ENCODE data around the gene TMEM255B.
A peak's percentile ranks its signal among the peaks of the same experiment; 100 is the strongest.
"Not testable (repeated sequence)": the region's sequence is repeated elsewhere in the genome, so short reads cannot be mapped to it uniquely, and the experiment has no call there.

TMEM255B gene

GRCh38 chr13:113830426-113830950, 71.5 kb downstream of the TMEM255B start:
- H3K27me3 ChIP-seq (ENCODE audit: control insufficient read depth in 5 of 5, insufficient read depth in 4 of 5, low read length in 5 of 5); H3K27ac ChIP-seq (ENCODE audit: low read depth, low read length); H3K9me3 ChIP-seq (ENCODE audit: control insufficient read depth in 5 of 5, low read length in 5 of 5); H3K4me1 ChIP-seq (ENCODE audit: control insufficient read depth in 5 of 5, insufficient read depth in 5 of 5, low read length in 5 of 5); H3K4me3 ChIP-seq (ENCODE audit: low read depth in 1 of 5, low read length in 5 of 5); H3K9ac ChIP-seq (ENCODE audit: low read length in 5 of 5): not testable (repeated sequence)
- H3K36me3 ChIP-seq (ENCODE audit: control insufficient read depth in 5 of 5, insufficient read depth in 5 of 5, low read length in 5 of 5): peaks cover 0 to 70% (median 44%) of the 10 kb centered on the region in 5 donors

- Histone ChIP-seq H3K27ac (ENCODE audit: low read depth, low read length) (no peak overlapping the region), H3K4me1 (ENCODE audit: control insufficient read depth in 5 of 5, insufficient read depth in 5 of 5, low read length in 5 of 5) (no peaks in the 10 kb centered on the region), H3K27me3 (ENCODE audit: control insufficient read depth in 5 of 5, insufficient read depth in 4 of 5, low read length in 5 of 5) (no peaks in the 10 kb centered on the region), H3K9me3 (ENCODE audit: control insufficient read depth in 5 of 5, low read length in 5 of 5) (no peaks in the 10 kb centered on the region), H3K4me3 (ENCODE audit: low read depth in 1 of 5, low read length in 5 of 5) (no peak overlapping the region), H3K9ac (ENCODE audit: low read length in 5 of 5) (no peak overlapping the region), H3K36me3 (ENCODE audit: control insufficient read depth in 5 of 5, insufficient read depth in 5 of 5, low read length in 5 of 5) (peaks cover 0 to 65% (median 38%) of the 10 kb centered on the region in 5 donors)
Measured at GRCh38 chr13:113831061-113831460, 72.0 kb downstream of the TMEM255B start.

DNA sequence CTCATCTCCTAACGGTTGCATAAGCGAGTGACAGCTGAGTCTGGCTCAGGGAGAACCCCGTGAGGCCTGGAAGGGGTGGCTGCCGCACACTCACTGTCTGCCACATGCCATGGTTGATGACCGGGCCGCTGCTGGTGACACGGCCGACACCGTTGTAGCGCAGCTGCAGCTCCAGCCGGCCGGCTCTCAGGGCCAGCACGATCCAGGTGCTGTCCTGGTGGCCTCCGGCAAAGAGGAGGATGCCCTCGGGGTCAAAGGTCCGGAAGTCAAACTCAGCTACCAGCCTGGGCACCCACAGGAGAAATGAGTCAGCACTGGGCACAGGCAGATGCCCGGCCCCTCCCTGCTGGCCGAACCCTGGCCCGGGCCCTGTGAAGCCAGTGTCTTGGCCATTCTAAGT, 73.2 kb downstream of the TMEM255B start:
- peaks cover 0 to 57% (median 34%) of the 10 kb centered on the region in 5 donors for H3K36me3 ChIP-seq (ENCODE audit: control insufficient read depth in 5 of 5, insufficient read depth in 5 of 5, low read length in 5 of 5)
- H3K9ac ChIP-seq (ENCODE audit: low read length in 5 of 5): no peak overlapping the region
- no peak overlapping the region for H3K27ac ChIP-seq (ENCODE audit: low read depth, low read length)
- no peak overlapping the region for H3K4me3 ChIP-seq (ENCODE audit: low read depth in 1 of 5, low read length in 5 of 5)
- H3K4me1 ChIP-seq (ENCODE audit: control insufficient read depth in 5 of 5, insufficient read depth in 5 of 5, low read length in 5 of 5): peaks cover 3 to 5% (median 5%) of the 10 kb centered on the region in 5 donors
- no peaks in the 10 kb centered on the region for H3K9me3 ChIP-seq (ENCODE audit: control insufficient read depth in 5 of 5, low read length in 5 of 5)
- H3K27me3 ChIP-seq (ENCODE audit: control insufficient read depth in 5 of 5, insufficient read depth in 4 of 5, low read length in 5 of 5): no peaks in the 10 kb centered on the region

- Histone ChIP-seq H3K4me1 (ENCODE audit: control insufficient read depth in 5 of 5, insufficient read depth in 5 of 5, low read length in 5 of 5) (peaks cover 3 to 9% (median 9%) of the 10 kb centered on the region in 5 donors), H3K27ac (ENCODE audit: low read depth, low read length) (no peak overlapping the region), H3K9ac (ENCODE audit: low read length in 5 of 5) (no peak overlapping the region), H3K27me3 (ENCODE audit: control insufficient read depth in 5 of 5, insufficient read depth in 4 of 5, low read length in 5 of 5) (no peaks in the 10 kb centered on the region), H3K36me3 (ENCODE audit: control insufficient read depth in 5 of 5, insufficient read depth in 5 of 5, low read length in 5 of 5) (peaks cover 0 to 53% (median 32%) of the 10 kb centered on the region in 5 donors), H3K9me3 (ENCODE audit: control insufficient read depth in 5 of 5, low read length in 5 of 5) (no peaks in the 10 kb centered on the region), H3K4me3 (ENCODE audit: low read depth in 1 of 5, low read length in 5 of 5) (no peak overlapping the region)
Measured at GRCh38 chr13:113832631-113833030, 73.6 kb downstream of the TMEM255B start.

GRCh38 chr13:113833111-113833830, 74.2 kb downstream of the TMEM255B start:
- H3K27me3 ChIP-seq (ENCODE audit: control insufficient read depth in 5 of 5, insufficient read depth in 4 of 5, low read length in 5 of 5): no peaks in the 10 kb centered on the region
- no peak overlapping the region for H3K4me3 ChIP-seq (ENCODE audit: low read depth in 1 of 5, low read length in 5 of 5)
- peaks cover 0 to 54% (median 30%) of the 10 kb centered on the region in 5 donors for H3K36me3 ChIP-seq (ENCODE audit: control insufficient read depth in 5 of 5, insufficient read depth in 5 of 5, low read length in 5 of 5)
- H3K9ac ChIP-seq (ENCODE audit: low read length in 5 of 5): no peak overlapping the region
- no peak overlapping the region for H3K27ac ChIP-seq (ENCODE audit: low read depth, low read length)
- peaks cover 6 to 15% (median 15%) of the 10 kb centered on the region in 5 donors for H3K4me1 ChIP-seq (ENCODE audit: control insufficient read depth in 5 of 5, insufficient read depth in 5 of 5, low read length in 5 of 5)
- H3K9me3 ChIP-seq (ENCODE audit: control insufficient read depth in 5 of 5, low read length in 5 of 5): no peaks in the 10 kb centered on the region

- H3K27me3 ChIP-seq (ENCODE audit: control insufficient read depth in 5 of 5, insufficient read depth in 4 of 5, low read length in 5 of 5); H3K9ac ChIP-seq (ENCODE audit: low read length in 5 of 5); H3K27ac ChIP-seq (ENCODE audit: low read depth, low read length); H3K4me3 ChIP-seq (ENCODE audit: low read depth in 1 of 5, low read length in 5 of 5); H3K9me3 ChIP-seq (ENCODE audit: control insufficient read depth in 5 of 5, low read length in 5 of 5): not testable (repeated sequence)
- Histone ChIP-seq H3K4me1 (ENCODE audit: control insufficient read depth in 5 of 5, insufficient read depth in 5 of 5, low read length in 5 of 5) (peaks cover 6 to 23% (median 22%) of the 10 kb centered on the region in 5 donors), H3K36me3 (ENCODE audit: control insufficient read depth in 5 of 5, insufficient read depth in 5 of 5, low read length in 5 of 5) (peaks cover 0 to 51% (median 26%) of the 10 kb centered on the region in 5 donors)
Measured at GRCh38 chr13:113834006-113834405, 75.0 kb downstream of the TMEM255B start.

DNA sequence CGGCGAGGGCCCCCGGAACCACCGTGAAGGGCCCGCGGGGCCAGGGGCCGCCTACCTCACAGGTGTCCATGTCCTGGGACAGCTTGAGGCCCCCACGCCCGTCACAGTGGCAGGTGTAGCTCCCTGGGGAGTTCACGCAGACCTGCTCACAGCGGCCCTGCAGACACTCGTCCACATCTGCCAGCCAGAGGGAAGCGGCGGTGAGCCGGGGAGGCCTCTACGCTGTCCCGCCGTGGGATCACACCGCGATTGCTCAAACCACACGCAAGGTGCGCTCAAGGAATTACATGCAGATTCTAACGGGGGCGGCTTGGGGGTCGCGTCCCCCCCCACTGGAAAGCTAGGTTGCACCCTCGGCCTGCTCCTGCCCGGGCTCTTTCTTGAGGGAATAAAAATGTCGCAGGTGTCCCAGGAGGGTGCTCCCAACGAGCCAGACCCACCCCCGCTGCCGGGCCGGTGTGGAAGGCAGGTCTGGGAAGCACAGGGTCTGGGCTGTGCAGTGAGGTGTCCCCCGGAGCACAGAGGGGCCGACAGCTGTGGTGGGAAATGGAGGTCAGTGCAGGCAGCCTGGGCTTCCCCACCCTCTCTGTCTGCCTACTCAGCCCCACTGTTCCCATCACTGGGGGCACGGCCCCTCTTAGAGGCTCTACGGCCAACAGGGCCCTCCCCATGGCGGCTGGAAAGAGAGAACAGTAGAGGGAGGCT, 75.6 kb downstream of the TMEM255B start:
- peaks cover 0 to 56% (median 26%) of the 10 kb centered on the region in 5 donors for H3K36me3 ChIP-seq (ENCODE audit: control insufficient read depth in 5 of 5, insufficient read depth in 5 of 5, low read length in 5 of 5)
- H3K4me3 ChIP-seq (ENCODE audit: low read depth in 1 of 5, low read length in 5 of 5): no peak overlapping the region
- no peak overlapping the region for H3K9ac ChIP-seq (ENCODE audit: low read length in 5 of 5)
- peaks cover 0 to 9% (median 0%) of the 10 kb centered on the region in 5 donors for H3K27me3 ChIP-seq (ENCODE audit: control insufficient read depth in 5 of 5, insufficient read depth in 4 of 5, low read length in 5 of 5)
- H3K4me1 ChIP-seq (ENCODE audit: control insufficient read depth in 5 of 5, insufficient read depth in 5 of 5, low read length in 5 of 5): peaks cover 6 to 29% (median 27%) of the 10 kb centered on the region in 5 donors
- H3K9me3 ChIP-seq (ENCODE audit: control insufficient read depth in 5 of 5, low read length in 5 of 5): no peaks in the 10 kb centered on the region
- no peak overlapping the region for H3K27ac ChIP-seq (ENCODE audit: low read depth, low read length)

DNA sequence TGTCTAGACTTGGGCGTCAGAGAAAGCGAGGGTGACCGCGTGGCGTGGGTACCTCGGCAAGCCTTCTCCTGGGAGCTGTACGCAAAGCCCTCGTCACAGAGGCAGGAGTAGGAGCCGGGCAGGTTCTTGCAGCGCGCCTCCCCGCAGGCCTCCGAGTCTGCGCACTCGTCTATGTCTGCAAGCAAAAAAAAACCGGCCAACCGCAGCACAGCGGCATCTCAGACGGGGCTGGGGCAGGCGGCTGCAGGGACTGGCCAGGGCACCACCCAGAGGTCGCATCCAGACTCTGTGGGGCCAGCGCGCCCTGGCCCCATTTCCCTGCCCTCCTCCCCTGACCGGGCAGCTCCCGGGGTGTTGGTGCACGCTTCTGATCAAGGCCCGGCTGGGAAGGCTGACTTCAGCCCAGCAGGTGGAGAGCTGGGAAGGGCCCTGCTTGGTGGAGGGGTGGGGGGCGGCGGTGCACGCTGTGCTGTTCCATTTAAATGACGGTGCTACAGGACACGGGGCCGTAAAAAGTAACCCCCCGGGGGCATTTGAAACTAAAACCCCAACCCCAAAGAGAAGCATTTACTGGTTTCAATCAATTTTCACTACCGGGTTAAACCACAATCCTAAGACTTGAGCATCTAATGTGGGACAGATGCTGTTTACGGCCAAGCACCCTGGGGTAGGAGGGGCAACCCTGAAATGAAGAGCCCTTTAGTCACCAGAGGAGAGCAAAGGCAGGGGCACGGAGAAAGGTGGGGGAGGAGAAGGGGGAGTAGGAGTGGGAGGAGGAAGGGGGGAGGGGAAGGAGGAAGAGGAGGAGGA, 76.6 kb downstream of the TMEM255B start:
- Histone ChIP-seq H3K36me3 (ENCODE audit: control insufficient read depth in 5 of 5, insufficient read depth in 5 of 5, low read length in 5 of 5) (peaks cover 0 to 56% (median 26%) of the 10 kb centered on the region in 5 donors), H3K9me3 (ENCODE audit: control insufficient read depth in 5 of 5, low read length in 5 of 5) (no peaks in the 10 kb centered on the region), H3K4me1 (ENCODE audit: control insufficient read depth in 5 of 5, insufficient read depth in 5 of 5, low read length in 5 of 5) (peaks cover 6 to 39% (median 37%) of the 10 kb centered on the region in 5 donors), H3K9ac (ENCODE audit: low read length in 5 of 5) (no peak overlapping the region), H3K27me3 (ENCODE audit: control insufficient read depth in 5 of 5, insufficient read depth in 4 of 5, low read length in 5 of 5) (peaks cover 0 to 10% (median 0%) of the 10 kb centered on the region in 5 donors), H3K4me3 (ENCODE audit: low read depth in 1 of 5, low read length in 5 of 5) (no peak overlapping the region), H3K27ac (ENCODE audit: low read depth, low read length) (no peak overlapping the region)

- Histone ChIP-seq H3K27ac (ENCODE audit: low read depth, low read length) (peak overlapping the region; percentile 44), H3K27me3 (ENCODE audit: control insufficient read depth in 5 of 5, insufficient read depth in 4 of 5, low read length in 5 of 5) (peaks cover 0 to 10% (median 4%) of the 10 kb centered on the region in 5 donors), H3K4me3 (ENCODE audit: low read depth in 1 of 5, low read length in 5 of 5) (peak overlapping the region in 3 of 5 donors; percentile 11 to 31 (median 24)), H3K9me3 (ENCODE audit: control insufficient read depth in 5 of 5, low read length in 5 of 5) (no peaks in the 10 kb centered on the region), H3K36me3 (ENCODE audit: control insufficient read depth in 5 of 5, insufficient read depth in 5 of 5, low read length in 5 of 5) (peaks cover 0 to 50% (median 23%) of the 10 kb centered on the region in 5 donors), H3K4me1 (ENCODE audit: control insufficient read depth in 5 of 5, insufficient read depth in 5 of 5, low read length in 5 of 5) (peaks cover 6 to 46% (median 41%) of the 10 kb centered on the region in 5 donors), H3K9ac (ENCODE audit: low read length in 5 of 5) (peak overlapping the region in 1 of 5 donors; percentile 8)
Measured at GRCh38 chr13:113836768-113837559, 77.9 kb downstream of the TMEM255B start.

Measured in subcutaneous abdominal adipose tissue (tissue), 5 donors.